ENCODE measurements around the gene CTDP1.
"Not testable (repeated sequence)": the region's sequence is repeated elsewhere in the genome, so short reads cannot be mapped to it uniquely, and the experiment has no call there.

Gene CTDP1

GRCh38 chr18:79698668-79699335 is 19.2 kb downstream of the CTDP1 start:
- no peak for DNase-seq (ENCODE audit: low spot score)

GRCh38 chr18:79699653-79700052 is 20.1 kb downstream of the CTDP1 start:
- DNase-seq (ENCODE audit: low spot score): no peak

GRCh38 chr18:79702906-79703305 is 23.3 kb downstream of the CTDP1 start:
- DNase-seq (ENCODE audit: low spot score): no peak

- DNase-seq (ENCODE audit: low spot score): no peak
These were observed 25.0 kb downstream of the CTDP1 start for GRCh38 chr18:79704631-79705030.

GRCh38 chr18:79705272-79705671 is 25.7 kb downstream of the CTDP1 start:
- no peak for DNase-seq (ENCODE audit: low spot score)

GRCh38 chr18:79706006-79706405 is 26.4 kb downstream of the CTDP1 start:
- DNase-seq (ENCODE audit: low spot score): no peak

- no peak for DNase-seq (ENCODE audit: low spot score)
These were observed 27.1 kb downstream of the CTDP1 start for GRCh38 chr18:79706658-79707057.

- DNase-seq (ENCODE audit: low spot score): no peak
These were observed 27.6 kb downstream of the CTDP1 start for GRCh38 chr18:79707239-79707638.

GRCh38 chr18:79707671-79708070 is 28.1 kb downstream of the CTDP1 start:
- no peak for DNase-seq (ENCODE audit: low spot score)

- no peak for DNase-seq (ENCODE audit: low spot score)
These were observed 28.8 kb downstream of the CTDP1 start for GRCh38 chr18:79708412-79708811.

GRCh38 chr18:79712206-79712857 is 32.7 kb downstream of the CTDP1 start:
- DNase-seq (ENCODE audit: low spot score): no peak

- DNase-seq (ENCODE audit: low spot score): no peak
These were observed 33.7 kb downstream of the CTDP1 start for GRCh38 chr18:79713341-79713740.

GRCh38 chr18:79714531-79715240 is 35.1 kb downstream of the CTDP1 start:
- no peak for DNase-seq (ENCODE audit: low spot score)

GRCh38 chr18:79715280-79715679 is 35.7 kb downstream of the CTDP1 start:
- DNase-seq (ENCODE audit: low spot score): no peak

- DNase-seq (ENCODE audit: low spot score): no peak
These were observed 37.5 kb downstream of the CTDP1 start for GRCh38 chr18:79717059-79717458.

GRCh38 chr18:79717555-79718074 is 38.0 kb downstream of the CTDP1 start:
- no peak for DNase-seq (ENCODE audit: low spot score)

- DNase-seq (ENCODE audit: low spot score): no peak
These were observed 38.5 kb downstream of the CTDP1 start for GRCh38 chr18:79718126-79718525.

GRCh38 chr18:79718878-79719477 is 39.4 kb downstream of the CTDP1 start:
- no peak for DNase-seq (ENCODE audit: low spot score)

GRCh38 chr18:79719478-79720358 is 40.1 kb downstream of the CTDP1 start:
- DNase-seq (ENCODE audit: low spot score): not testable (repeated sequence)

- DNase-seq (ENCODE audit: low spot score): no peak
These were observed 40.7 kb downstream of the CTDP1 start for GRCh38 chr18:79720359-79720733.

- DNase-seq (ENCODE audit: low spot score): no peak
These were observed 43.4 kb downstream of the CTDP1 start for GRCh38 chr18:79723036-79723435.

- DNase-seq (ENCODE audit: low spot score): no peak
These were observed 44.0 kb downstream of the CTDP1 start for GRCh38 chr18:79723628-79724027.
